H7 (cell line): ENCODE results near the gene ESRRG. TPM values are rescaled to one million over a fixed set of nuclear protein-coding genes. Genes with fewer than 3 reads are reported as not detected.

Source experiments
- DNase-seq: peaks from one replicate; pipeline ENCODE4 v3.0.0; 2012
- H3K27me3 ChIP-seq: 2 replicates; pipeline ENCODE4 v1.6.0; 2011; ENCODE audit warnings: mild to moderate bottlenecking, low read length; ENCODE audit not compliant: control insufficient read depth, insufficient read depth
- H3K36me3 ChIP-seq: replicated peaks from 2 replicates; pipeline ENCODE4 v1.5.1; 2011; ENCODE audit warnings: low read length; ENCODE audit not compliant: control insufficient read depth, insufficient read depth
- H3K4me3 ChIP-seq: 2 replicates; pipeline ENCODE4 v1.5.1; 2011; ENCODE audit warnings: low read depth, mild to moderate bottlenecking, control low read depth, low read length, moderate library complexity; ENCODE audit not compliant: insufficient read depth
- total RNA-seq: library from RNA; depleted of rRNA; stranded (reverse); fragments of >200 nt; shearing (Covaris generic); gene quantifications from 2 replicates; pipeline ENCODE4 v1.2.3, GENCODE V29; 2014

Gene ESRRG
- total RNA-seq, 1 experiment from 2014 or later = 2.3 TPM

- DNase-seq = no peak
- H3K4me3 ChIP-seq = no peak overlapping the region
- H3K36me3 ChIP-seq = no peaks in the 10 kb centered on the region
- no peaks in the 10 kb centered on the region for H3K27me3 ChIP-seq
Measured at GRCh38 chr1:216632980-216633379, 90.2 kb downstream of the ESRRG start.

- no peaks in the 10 kb centered on the region for H3K36me3 ChIP-seq
- H3K27me3 ChIP-seq = no peaks in the 10 kb centered on the region
- DNase-seq = no peak
- no peak overlapping the region for H3K4me3 ChIP-seq
Measured at GRCh38 chr1:216630532-216630931, 92.7 kb downstream of the ESRRG start.

GRCh38 chr1:216627252-216627651 is 96.0 kb downstream of the ESRRG start:
- DNase-seq = no peak
- no peaks in the 10 kb centered on the region for H3K27me3 ChIP-seq
- no peak overlapping the region for H3K4me3 ChIP-seq
- no peaks in the 10 kb centered on the region for H3K36me3 ChIP-seq

DNA sequence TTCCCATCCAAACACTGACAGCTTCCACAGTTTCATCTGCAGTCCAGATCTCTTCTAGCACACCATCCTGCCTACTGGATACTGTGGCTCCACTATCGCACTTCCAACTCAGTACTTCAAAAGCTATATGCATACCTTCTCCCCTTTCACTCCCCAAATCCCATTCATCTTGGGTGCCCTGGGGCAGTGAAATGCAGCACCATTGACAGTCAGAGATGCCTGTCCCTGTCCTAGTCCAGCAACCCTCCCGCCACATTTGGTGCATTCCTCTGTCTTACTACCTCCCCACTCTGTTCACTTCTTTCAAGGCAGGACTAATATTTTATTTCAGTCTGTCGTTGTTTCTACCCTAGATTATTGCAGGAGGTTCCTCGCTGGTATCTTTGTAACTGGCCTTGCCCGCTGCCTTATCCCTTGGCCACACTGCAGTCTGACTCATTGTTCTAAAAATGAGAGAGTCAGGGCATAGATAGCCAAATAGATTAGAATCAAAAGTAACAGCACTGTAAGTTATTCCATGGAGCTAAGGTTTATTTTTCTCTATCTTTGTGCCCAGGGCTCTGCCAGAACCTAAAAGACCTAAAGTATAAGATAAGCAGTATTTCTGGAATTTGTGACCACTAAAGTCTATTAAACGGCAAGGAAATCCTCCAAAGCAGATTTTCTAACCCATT is 96.7 kb downstream of the ESRRG start:
- no peak for DNase-seq
- no peaks in the 10 kb centered on the region for H3K27me3 ChIP-seq
- no peak overlapping the region for H3K4me3 ChIP-seq
- H3K36me3 ChIP-seq = no peaks in the 10 kb centered on the region

GRCh38 chr1:216621536-216621935 is 101.7 kb downstream of the ESRRG start:
- H3K36me3 ChIP-seq = no peaks in the 10 kb centered on the region
- no peak overlapping the region for H3K4me3 ChIP-seq
- H3K27me3 ChIP-seq = no peaks in the 10 kb centered on the region
- no peak for DNase-seq

- Histone ChIP-seq H3K36me3 (no peaks in the 10 kb centered on the region), H3K27me3 (no peaks in the 10 kb centered on the region), H3K4me3 (no peak overlapping the region)
- DNase-seq = no peak
Measured at GRCh38 chr1:216617081-216617875, 106.0 kb downstream of the ESRRG start.

GRCh38 chr1:216616425-216616824 is 106.8 kb downstream of the ESRRG start:
- no peaks in the 10 kb centered on the region for H3K27me3 ChIP-seq
- H3K36me3 ChIP-seq = no peaks in the 10 kb centered on the region
- no peak for DNase-seq
- no peak overlapping the region for H3K4me3 ChIP-seq

DNA sequence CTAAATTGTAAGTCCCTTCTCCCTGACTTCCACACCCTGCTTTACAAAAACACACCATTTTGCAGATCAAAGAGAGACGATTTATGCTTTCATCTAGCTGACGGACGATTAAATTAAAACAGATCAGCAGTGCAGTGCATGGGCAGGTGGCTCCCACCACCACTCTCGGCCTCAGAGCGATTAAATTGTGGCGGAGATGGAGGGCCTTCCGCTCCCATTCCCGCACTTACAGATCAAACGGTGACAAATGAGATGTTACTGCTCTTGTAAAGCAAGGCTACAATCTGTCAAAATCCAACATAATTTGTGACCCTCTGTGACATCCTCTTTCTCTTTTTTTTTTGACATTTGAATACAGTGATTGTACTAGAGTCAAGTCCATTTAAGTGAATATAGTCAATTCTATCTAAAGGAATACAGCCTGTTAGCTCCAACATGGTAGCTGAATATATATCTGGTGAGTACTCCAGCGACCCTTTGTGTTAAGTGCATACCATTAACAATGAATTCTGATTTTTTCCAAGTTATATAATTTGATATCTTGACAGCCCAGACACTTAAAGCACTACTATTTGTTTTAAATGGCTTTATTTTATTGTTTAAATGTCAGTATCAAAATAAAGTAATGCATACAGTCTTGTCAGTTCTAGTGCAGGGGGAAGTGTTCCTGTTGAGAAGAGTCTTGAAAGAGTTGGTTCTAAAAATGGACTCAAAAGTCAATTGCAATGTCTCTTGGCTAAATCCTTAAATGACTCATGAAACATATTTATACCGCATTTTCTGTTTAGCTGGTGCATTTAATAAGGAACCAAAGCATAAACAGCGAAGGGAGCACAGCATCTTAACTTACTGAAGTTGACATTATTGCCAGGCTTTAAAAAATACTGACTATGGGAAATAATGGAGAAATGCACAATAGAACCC is 109.0 kb downstream of the ESRRG start:
- no peak overlapping the region for H3K4me3 ChIP-seq
- no peak for DNase-seq
- no peaks in the 10 kb centered on the region for H3K36me3 ChIP-seq
- H3K27me3 ChIP-seq = no peaks in the 10 kb centered on the region

GRCh38 chr1:216612291-216612690 is 110.9 kb downstream of the ESRRG start:
- no peak for DNase-seq
- Histone ChIP-seq H3K27me3 (no peaks in the 10 kb centered on the region), H3K36me3 (no peaks in the 10 kb centered on the region), H3K4me3 (no peak overlapping the region)

DNA sequence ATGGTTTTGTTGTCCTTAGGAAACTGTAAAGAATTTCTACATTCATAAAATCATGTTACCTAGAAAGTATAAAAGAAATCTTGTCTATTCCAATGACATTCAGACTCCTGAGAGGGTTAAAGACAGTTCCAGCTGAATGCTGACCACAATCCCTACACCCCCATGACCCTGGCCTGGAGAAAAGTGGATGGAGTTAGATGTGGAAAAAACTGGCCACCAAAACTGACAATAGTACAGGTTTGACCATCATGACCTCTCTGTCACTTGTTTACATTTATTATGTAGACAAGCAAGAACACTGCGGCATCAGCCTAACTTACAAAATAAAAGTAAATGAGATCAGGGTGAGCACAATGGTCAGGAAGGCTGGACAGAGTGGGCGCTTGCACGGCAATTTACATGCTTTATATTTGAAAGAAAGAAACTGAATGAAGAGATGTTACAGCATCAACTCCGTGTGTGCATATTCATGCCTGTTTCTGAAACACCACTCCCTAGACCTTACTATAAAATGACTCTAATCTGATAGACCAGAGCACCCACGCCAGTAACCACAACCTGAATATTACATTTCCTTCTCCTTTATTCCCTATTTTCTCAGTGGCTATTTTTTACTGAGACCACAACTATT is 116.0 kb downstream of the ESRRG start:
- Histone ChIP-seq H3K36me3 (no peaks in the 10 kb centered on the region), H3K4me3 (no peak overlapping the region), H3K27me3 (no peaks in the 10 kb centered on the region)
- DNase-seq = no peak

DNA sequence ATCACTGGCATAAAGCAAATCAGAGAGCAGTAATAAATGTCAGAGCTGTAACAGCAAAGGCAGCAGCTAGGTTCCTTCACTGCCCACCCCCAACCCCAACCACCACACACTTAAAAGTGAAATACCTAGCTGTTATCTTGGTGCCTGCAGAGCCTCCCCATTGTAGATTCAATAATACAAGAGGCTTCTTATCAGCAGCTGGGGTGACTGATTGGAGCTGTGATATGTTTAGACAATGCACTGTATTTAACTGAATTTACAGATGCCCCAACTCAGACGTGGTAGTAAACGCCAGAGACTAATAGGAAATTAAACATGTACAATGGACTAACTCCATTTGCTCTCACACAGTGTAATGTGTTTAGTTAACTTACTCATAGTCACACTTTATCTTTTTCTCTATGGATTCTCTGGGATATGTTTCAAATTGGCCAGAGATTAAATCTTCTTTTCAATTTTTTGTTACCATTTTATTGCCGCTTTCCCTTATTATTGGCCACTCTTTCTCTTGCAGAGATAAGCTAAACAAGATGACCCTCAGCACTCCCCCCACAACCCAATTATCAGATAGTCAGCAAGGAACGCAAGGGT is 117.1 kb downstream of the ESRRG start:
- Histone ChIP-seq H3K4me3 (no peak overlapping the region), H3K36me3 (no peaks in the 10 kb centered on the region), H3K27me3 (peaks cover 4% of the 10 kb centered on the region; the same call in 1 of the 2 replicates)
- no peak for DNase-seq

- DNase-seq = no peak
- no peak overlapping the region for H3K4me3 ChIP-seq
- H3K36me3 ChIP-seq = no peaks in the 10 kb centered on the region
- peaks cover 4% of the 10 kb centered on the region; the same call in 1 of the 2 replicates for H3K27me3 ChIP-seq
Measured at GRCh38 chr1:216604771-216605170, 118.5 kb downstream of the ESRRG start.

DNA sequence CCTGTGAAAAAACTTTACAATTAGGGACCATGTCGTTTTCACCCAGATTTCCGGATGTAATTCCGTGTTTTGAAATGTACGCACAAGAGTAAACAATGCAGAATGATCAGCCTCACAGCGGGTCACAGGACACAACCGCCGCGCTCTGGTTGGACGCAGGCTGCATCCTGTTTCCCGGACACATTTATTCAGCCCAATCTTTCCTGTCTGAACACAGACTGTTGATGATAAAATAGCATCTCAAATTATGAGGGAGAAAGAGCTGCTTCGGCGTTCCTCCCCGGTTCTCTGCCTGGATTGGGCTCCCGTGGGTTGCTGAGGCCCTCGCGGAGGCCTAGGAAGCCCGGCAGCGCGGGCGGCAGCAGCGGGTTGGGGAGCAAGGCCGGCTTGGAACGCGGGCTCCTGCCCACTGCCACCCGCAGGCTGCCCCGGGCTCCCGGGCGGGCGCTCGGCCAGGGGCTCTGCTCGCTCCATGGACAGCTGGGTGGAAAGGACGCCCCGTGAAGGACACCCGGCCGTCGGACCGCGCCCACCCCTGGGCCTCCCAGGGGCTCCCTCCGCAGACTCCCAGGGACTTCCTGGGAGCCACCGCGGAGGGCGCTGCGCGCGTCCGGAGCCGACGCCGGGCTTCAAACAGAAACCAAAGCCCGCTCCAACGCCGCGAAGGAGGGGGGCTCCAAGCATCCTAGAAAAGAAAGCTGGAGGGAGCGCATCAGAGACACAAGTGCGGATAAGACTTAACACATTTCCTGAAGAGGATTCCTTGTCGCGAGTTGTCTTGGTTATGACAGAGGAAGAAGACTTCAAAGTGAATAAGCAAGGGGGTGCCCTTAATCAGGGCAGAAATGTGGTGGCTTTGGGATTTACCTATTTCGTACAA is 122.3 kb downstream of the ESRRG start:
- peaks cover 4% of the 10 kb centered on the region; the same call in 1 of the 2 replicates for H3K27me3 ChIP-seq
- DNase-seq = peak; percentile 81
- H3K36me3 ChIP-seq = no peaks in the 10 kb centered on the region
- peak overlapping the region; percentile 70 for H3K4me3 ChIP-seq
